ENCODE results near the gene INPP4B. TPM values are rescaled to one million over a fixed set of nuclear protein-coding genes. Genes with fewer than 3 reads are reported as not detected.

INPP4B gene
- total and polyA plus RNA-seq, 2 donors = 2.3 to 7.8 TPM

DNA sequence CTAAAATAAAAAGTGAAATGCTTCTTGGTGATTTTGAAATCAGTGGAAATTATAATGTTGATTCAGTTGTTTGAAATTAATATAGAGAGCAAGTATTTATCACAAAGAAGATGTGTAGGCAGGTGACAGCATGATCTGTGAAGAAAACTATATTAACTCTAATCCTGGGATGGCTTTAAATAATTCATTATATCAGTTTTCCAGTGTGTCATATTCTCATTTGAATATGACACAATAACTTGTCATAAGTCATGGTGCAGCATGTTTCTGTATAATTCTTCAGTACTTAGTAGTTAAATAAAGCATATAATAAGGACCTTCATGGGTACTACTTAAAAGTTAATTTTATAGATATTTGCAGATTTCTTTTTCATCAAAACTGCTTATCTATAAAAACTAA, 573.6 kb downstream of the INPP4B start:
- Histone ChIP-seq H3K9me3 (ENCODE audit: control insufficient read depth in 2 of 2, insufficient read depth in 1 of 2, low read length in 1 of 2) (no peaks in the 10 kb centered on the region), H3K36me3 (ENCODE audit: control insufficient read depth in 2 of 2, insufficient read depth in 2 of 2, low read length in 1 of 2) (no peaks in the 10 kb centered on the region), H3K27me3 (ENCODE audit: control insufficient read depth in 2 of 2, insufficient read depth in 1 of 2, low read length in 1 of 2) (no peaks in the 10 kb centered on the region), H3K4me1 (ENCODE audit: control insufficient read depth in 2 of 2, insufficient read depth in 2 of 2, low read length in 2 of 2) (no peaks in the 10 kb centered on the region), H3K27ac (ENCODE audit: low read depth in 1 of 2, low read length in 1 of 2) (no peak overlapping the region), H3K4me3 (ENCODE audit: low read length in 2 of 2) (no peak overlapping the region)
- no peak for DNase-seq (ENCODE audit: low read depth in 6 of 9, low spot score in 9 of 9)

DNA sequence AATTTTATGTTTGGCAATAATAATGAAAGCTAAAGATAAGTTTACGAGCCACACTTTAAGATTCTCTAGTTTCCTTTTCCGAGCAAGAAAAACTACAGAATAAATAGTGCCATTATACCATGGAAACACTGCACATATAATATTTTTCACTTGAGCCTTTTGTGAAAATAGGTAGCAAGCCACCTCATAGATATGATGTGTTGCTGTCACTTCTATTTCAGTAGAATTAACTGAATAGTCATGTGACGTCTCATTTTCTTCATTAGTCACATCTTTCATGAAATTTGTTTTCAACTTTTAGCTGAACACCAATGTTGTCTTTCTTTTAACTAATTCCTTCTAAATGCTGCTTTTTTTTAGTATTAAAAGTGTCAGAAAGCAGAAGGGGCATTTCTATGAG, 574.3 kb downstream of the INPP4B start:
- Histone ChIP-seq H3K4me1 (ENCODE audit: control insufficient read depth in 2 of 2, insufficient read depth in 2 of 2, low read length in 2 of 2) (no peaks in the 10 kb centered on the region), H3K27me3 (ENCODE audit: control insufficient read depth in 2 of 2, insufficient read depth in 1 of 2, low read length in 1 of 2) (no peaks in the 10 kb centered on the region), H3K36me3 (ENCODE audit: control insufficient read depth in 2 of 2, insufficient read depth in 2 of 2, low read length in 1 of 2) (no peaks in the 10 kb centered on the region), H3K27ac (ENCODE audit: low read depth in 1 of 2, low read length in 1 of 2) (no peak overlapping the region), H3K9me3 (ENCODE audit: control insufficient read depth in 2 of 2, insufficient read depth in 1 of 2, low read length in 1 of 2) (no peaks in the 10 kb centered on the region), H3K4me3 (ENCODE audit: low read length in 2 of 2) (no peak overlapping the region)
- 65% methylated on average over 3 of the region's 3 CpGs for WGBS
- DNase-seq (ENCODE audit: low read depth in 6 of 9, low spot score in 9 of 9) = no peak

DNA sequence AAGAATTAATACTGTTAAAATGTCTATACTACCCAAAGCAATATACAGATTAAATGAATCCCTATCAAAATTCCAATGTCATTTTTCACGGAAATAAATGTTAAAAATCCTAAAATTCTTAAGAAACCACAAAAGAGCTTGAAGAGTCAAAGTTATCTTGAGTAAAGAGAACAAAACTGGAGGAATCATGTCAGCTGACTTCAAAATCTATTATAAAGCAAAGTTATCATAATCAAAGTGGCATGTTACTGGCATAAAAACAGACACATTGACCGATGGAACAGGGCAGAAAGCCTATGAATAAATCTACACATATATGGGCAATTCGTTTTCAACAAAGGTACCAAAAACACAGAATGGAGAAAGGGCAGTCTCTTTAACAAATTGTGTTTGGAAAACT, 579.0 kb downstream of the INPP4B start:
- Histone ChIP-seq H3K36me3 (ENCODE audit: control insufficient read depth in 2 of 2, insufficient read depth in 2 of 2, low read length in 1 of 2) (no peaks in the 10 kb centered on the region), H3K4me3 (ENCODE audit: low read length in 2 of 2) (no peak overlapping the region), H3K9me3 (ENCODE audit: control insufficient read depth in 2 of 2, insufficient read depth in 1 of 2, low read length in 1 of 2) (no peaks in the 10 kb centered on the region), H3K27me3 (ENCODE audit: control insufficient read depth in 2 of 2, insufficient read depth in 1 of 2, low read length in 1 of 2) (no peaks in the 10 kb centered on the region), H3K27ac (ENCODE audit: low read depth in 1 of 2, low read length in 1 of 2) (no peak overlapping the region), H3K4me1 (ENCODE audit: control insufficient read depth in 2 of 2, insufficient read depth in 2 of 2, low read length in 2 of 2) (no peaks in the 10 kb centered on the region)
- 97% methylated on average over 3 of the region's 3 CpGs for WGBS
- no peak for DNase-seq (ENCODE audit: low read depth in 6 of 9, low spot score in 9 of 9)

DNA sequence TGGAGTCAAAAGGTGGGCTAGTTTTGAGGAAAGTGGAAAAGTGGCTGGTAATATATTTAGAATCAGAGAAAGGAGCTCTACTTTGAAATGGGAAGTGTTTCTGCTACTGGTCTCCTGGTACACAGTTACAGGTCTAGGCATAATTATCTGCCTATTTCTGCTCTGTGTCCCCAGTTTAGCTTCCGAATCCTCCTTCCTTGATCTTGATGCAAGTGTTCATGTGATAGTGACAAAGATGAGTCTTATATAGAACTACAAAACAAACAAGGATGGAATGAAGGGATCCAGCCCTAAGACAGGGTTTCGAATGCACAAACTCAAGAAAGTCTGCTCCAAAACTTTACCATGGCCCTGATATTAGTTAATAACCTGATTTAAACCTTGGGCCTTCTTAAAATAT, 580.2 kb downstream of the INPP4B start:
- DNase-seq (ENCODE audit: low read depth in 6 of 9, low spot score in 9 of 9) = no peak
- Histone ChIP-seq H3K9me3 (ENCODE audit: control insufficient read depth in 2 of 2, insufficient read depth in 1 of 2, low read length in 1 of 2) (no peaks in the 10 kb centered on the region), H3K36me3 (ENCODE audit: control insufficient read depth in 2 of 2, insufficient read depth in 2 of 2, low read length in 1 of 2) (no peaks in the 10 kb centered on the region), H3K4me1 (ENCODE audit: control insufficient read depth in 2 of 2, insufficient read depth in 2 of 2, low read length in 2 of 2) (no peaks in the 10 kb centered on the region), H3K4me3 (ENCODE audit: low read length in 2 of 2) (no peak overlapping the region), H3K27me3 (ENCODE audit: control insufficient read depth in 2 of 2, insufficient read depth in 1 of 2, low read length in 1 of 2) (no peaks in the 10 kb centered on the region), H3K27ac (ENCODE audit: low read depth in 1 of 2, low read length in 1 of 2) (no peak overlapping the region)
- 92% methylated on average over 2 of the region's 2 CpGs for WGBS

DNA sequence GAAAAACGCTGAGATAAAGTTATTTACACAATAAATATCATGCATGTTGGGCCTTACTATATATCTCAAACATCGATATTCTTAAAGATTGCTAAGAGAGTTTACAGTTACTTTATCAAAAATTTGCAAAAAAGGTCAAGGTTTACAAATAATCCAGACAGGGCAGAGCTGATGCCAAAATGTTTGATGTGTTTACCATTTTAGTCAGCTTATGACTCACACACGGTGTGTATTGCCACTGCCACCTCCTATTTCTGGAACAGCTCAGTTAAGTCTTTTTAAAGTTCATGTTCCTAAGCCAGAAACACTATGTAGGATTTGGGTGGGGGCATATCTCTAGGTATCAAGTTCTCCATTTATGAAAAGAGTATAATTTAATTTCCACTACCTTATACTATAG, 580.6 kb downstream of the INPP4B start:
- Histone ChIP-seq H3K27ac (ENCODE audit: low read depth in 1 of 2, low read length in 1 of 2) (no peak overlapping the region), H3K27me3 (ENCODE audit: control insufficient read depth in 2 of 2, insufficient read depth in 1 of 2, low read length in 1 of 2) (no peaks in the 10 kb centered on the region), H3K36me3 (ENCODE audit: control insufficient read depth in 2 of 2, insufficient read depth in 2 of 2, low read length in 1 of 2) (no peaks in the 10 kb centered on the region), H3K4me1 (ENCODE audit: control insufficient read depth in 2 of 2, insufficient read depth in 2 of 2, low read length in 2 of 2) (no peaks in the 10 kb centered on the region), H3K4me3 (ENCODE audit: low read length in 2 of 2) (no peak overlapping the region), H3K9me3 (ENCODE audit: control insufficient read depth in 2 of 2, insufficient read depth in 1 of 2, low read length in 1 of 2) (no peaks in the 10 kb centered on the region)
- WGBS = 94% methylated on average over 3 of the region's 3 CpGs
- no peak for DNase-seq (ENCODE audit: low read depth in 6 of 9, low spot score in 9 of 9)

DNA sequence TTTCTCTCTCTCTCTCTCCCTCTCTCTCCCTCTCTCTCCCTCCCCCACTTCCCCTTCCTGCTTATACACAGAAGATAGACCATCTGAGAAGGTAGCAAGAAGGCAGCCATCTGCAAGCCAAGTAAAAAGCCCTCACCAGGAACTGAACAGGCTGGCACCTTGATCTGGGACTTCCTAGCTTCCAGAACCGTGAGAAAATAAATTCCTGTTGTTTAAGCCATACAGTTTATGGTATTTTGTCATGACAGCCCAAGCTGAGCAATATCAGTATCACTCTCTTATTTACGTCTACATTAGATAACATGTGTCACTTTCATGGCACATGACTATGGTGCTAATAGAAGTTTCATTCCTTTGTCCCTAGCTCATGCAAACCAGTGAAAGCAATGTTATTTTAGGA, 581.1 kb downstream of the INPP4B start:
- H3K27ac ChIP-seq (ENCODE audit: low read depth in 1 of 2, low read length in 1 of 2) = no peak overlapping the region
- DNase-seq (ENCODE audit: low read depth in 6 of 9, low spot score in 9 of 9) = no peak
- no peaks in the 10 kb centered on the region for H3K36me3 ChIP-seq (ENCODE audit: control insufficient read depth in 2 of 2, insufficient read depth in 2 of 2, low read length in 1 of 2)
- H3K9me3 ChIP-seq (ENCODE audit: control insufficient read depth in 2 of 2, insufficient read depth in 1 of 2, low read length in 1 of 2) = no peaks in the 10 kb centered on the region
- no peaks in the 10 kb centered on the region for H3K4me1 ChIP-seq (ENCODE audit: control insufficient read depth in 2 of 2, insufficient read depth in 2 of 2, low read length in 2 of 2)
- H3K27me3 ChIP-seq (ENCODE audit: control insufficient read depth in 2 of 2, insufficient read depth in 1 of 2, low read length in 1 of 2) = no peaks in the 10 kb centered on the region
- no peak overlapping the region for H3K4me3 ChIP-seq (ENCODE audit: low read length in 2 of 2)
- 94% methylated on average over 2 of the region's 2 CpGs for WGBS

GRCh38 chr4:142262956-142263355, 583.1 kb downstream of the INPP4B start:
- Histone ChIP-seq H3K9me3 (ENCODE audit: control insufficient read depth in 2 of 2, insufficient read depth in 1 of 2, low read length in 1 of 2) (no peaks in the 10 kb centered on the region), H3K36me3 (ENCODE audit: control insufficient read depth in 2 of 2, insufficient read depth in 2 of 2, low read length in 1 of 2) (no peaks in the 10 kb centered on the region), H3K27me3 (ENCODE audit: control insufficient read depth in 2 of 2, insufficient read depth in 1 of 2, low read length in 1 of 2) (no peaks in the 10 kb centered on the region), H3K4me1 (ENCODE audit: control insufficient read depth in 2 of 2, insufficient read depth in 2 of 2, low read length in 2 of 2) (no peaks in the 10 kb centered on the region), H3K4me3 (ENCODE audit: low read length in 2 of 2) (no peak overlapping the region), H3K27ac (ENCODE audit: low read depth in 1 of 2, low read length in 1 of 2) (no peak overlapping the region)
- 97% methylated on average over 2 of the region's 2 CpGs for WGBS
- DNase-seq (ENCODE audit: low read depth in 6 of 9, low spot score in 9 of 9) = no peak

DNA sequence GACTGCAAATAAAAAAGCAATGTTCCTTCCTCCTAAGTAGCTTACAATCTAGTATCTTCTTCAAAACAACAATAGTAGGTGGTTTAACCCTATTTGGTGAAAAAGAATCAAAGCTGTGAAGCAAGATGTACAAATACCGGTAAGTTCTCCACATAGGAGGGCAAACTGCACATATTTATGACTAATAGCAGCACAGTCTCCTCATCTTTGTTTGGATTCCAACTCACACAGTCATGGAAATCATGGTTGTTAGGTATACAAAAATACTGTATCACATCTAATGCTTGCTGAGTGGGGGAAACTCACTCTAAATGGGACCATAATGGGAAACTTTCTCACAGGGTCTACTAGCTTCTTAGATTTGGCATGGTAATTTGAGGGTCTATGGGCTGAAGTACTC, 597.2 kb downstream of the INPP4B start:
- no peak overlapping the region for H3K27ac ChIP-seq (ENCODE audit: low read depth in 1 of 2, low read length in 1 of 2)
- no peak for DNase-seq (ENCODE audit: low read depth in 6 of 9, low spot score in 9 of 9)
- WGBS = 99% methylated on average over 1 of the region's 1 CpG
- H3K4me1 ChIP-seq (ENCODE audit: control insufficient read depth in 2 of 2, insufficient read depth in 2 of 2, low read length in 2 of 2) = no peaks in the 10 kb centered on the region
- no peak overlapping the region for H3K4me3 ChIP-seq (ENCODE audit: low read length in 2 of 2)
- no peaks in the 10 kb centered on the region for H3K9me3 ChIP-seq (ENCODE audit: control insufficient read depth in 2 of 2, insufficient read depth in 1 of 2, low read length in 1 of 2)
- H3K27me3 ChIP-seq (ENCODE audit: control insufficient read depth in 2 of 2, insufficient read depth in 1 of 2, low read length in 1 of 2) = no peaks in the 10 kb centered on the region
- H3K36me3 ChIP-seq (ENCODE audit: control insufficient read depth in 2 of 2, insufficient read depth in 2 of 2, low read length in 1 of 2) = no peaks in the 10 kb centered on the region

DNA sequence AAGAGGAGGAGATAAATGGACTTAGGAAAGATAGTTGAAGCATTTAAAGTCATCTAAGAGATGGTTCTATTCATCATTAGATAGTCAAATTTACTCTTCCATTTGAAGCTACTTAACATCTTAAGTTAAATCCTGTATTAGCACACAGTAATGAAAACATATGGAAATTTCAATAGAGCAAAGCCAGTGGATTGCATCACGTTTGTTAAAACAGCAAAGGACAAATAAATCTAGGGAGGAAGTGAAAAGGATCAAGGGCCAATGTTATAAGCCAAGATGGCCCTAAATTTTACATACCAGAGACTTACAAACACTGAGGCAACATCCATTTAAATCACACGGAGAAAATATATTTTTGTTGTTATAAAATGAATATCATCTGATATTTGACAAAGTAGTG, 602.8 kb downstream of the INPP4B start:
- Histone ChIP-seq H3K4me3 (ENCODE audit: low read length in 2 of 2) (no peak overlapping the region), H3K9me3 (ENCODE audit: control insufficient read depth in 2 of 2, insufficient read depth in 1 of 2, low read length in 1 of 2) (no peaks in the 10 kb centered on the region), H3K4me1 (ENCODE audit: control insufficient read depth in 2 of 2, insufficient read depth in 2 of 2, low read length in 2 of 2) (no peaks in the 10 kb centered on the region), H3K27me3 (ENCODE audit: control insufficient read depth in 2 of 2, insufficient read depth in 1 of 2, low read length in 1 of 2) (no peaks in the 10 kb centered on the region), H3K36me3 (ENCODE audit: control insufficient read depth in 2 of 2, insufficient read depth in 2 of 2, low read length in 1 of 2) (no peaks in the 10 kb centered on the region), H3K27ac (ENCODE audit: low read depth in 1 of 2, low read length in 1 of 2) (no peak overlapping the region)
- DNase-seq (ENCODE audit: low read depth in 6 of 9, low spot score in 9 of 9) = no peak
- 94% methylated on average over 2 of the region's 2 CpGs for WGBS

- H3K4me1 ChIP-seq (ENCODE audit: control insufficient read depth in 2 of 2, insufficient read depth in 2 of 2, low read length in 2 of 2) = no peaks in the 10 kb centered on the region
- DNase-seq (ENCODE audit: low read depth in 6 of 9, low spot score in 9 of 9) = no peak
- no peaks in the 10 kb centered on the region for H3K36me3 ChIP-seq (ENCODE audit: control insufficient read depth in 2 of 2, insufficient read depth in 2 of 2, low read length in 1 of 2)
- no peak overlapping the region for H3K27ac ChIP-seq (ENCODE audit: low read depth in 1 of 2, low read length in 1 of 2)
- H3K9me3 ChIP-seq (ENCODE audit: control insufficient read depth in 2 of 2, insufficient read depth in 1 of 2, low read length in 1 of 2) = no peaks in the 10 kb centered on the region
- no peak overlapping the region for H3K4me3 ChIP-seq (ENCODE audit: low read length in 2 of 2)
- WGBS = 95% methylated on average over 2 of the region's 2 CpGs
- no peaks in the 10 kb centered on the region for H3K27me3 ChIP-seq (ENCODE audit: control insufficient read depth in 2 of 2, insufficient read depth in 1 of 2, low read length in 1 of 2)
Observed at GRCh38 chr4:142242156-142242555, 603.9 kb downstream of the INPP4B start.
